Tibial artery (tissue), 4 donors: ENCODE data around the gene CELA1.

ENCODE experiments used
- DNase-seq, 2 donors: peaks; one replicate each; pipeline ENCODE4 v3.0.0-alpha.2; 2019
- H3K27ac ChIP-seq, 2 donors: fragments of 200-600 bp; sonication (generic) in 1 of 2; 1 replicate in 1 of 2; 2 replicates in 1 of 2; pipeline ENCODE4 v1.5.1; 2018 to 2019; ENCODE audit warnings: mild to moderate bottlenecking in 1 of 2
- H3K27me3 ChIP-seq, 2 donors: fragments of 200-600 bp; sonication (generic) in 1 of 2; one replicate each; pipeline versions ENCODE4 v1.5.1 to v1.6.0; 2016 to 2019
- H3K36me3 ChIP-seq, 3 donors: fragments of 200-600 bp; sonication (generic) in 2 of 3; one replicate each; pipeline ENCODE4 v1.5.1; 2016 to 2019; ENCODE audit warnings: mild to moderate bottlenecking in 2 of 3
- H3K4me1 ChIP-seq, 4 donors: fragments of 200-600 bp; sonication (generic) in 2 of 4; 1 replicate in 3 of 4; 2 replicates in 1 of 4; pipeline ENCODE4 v1.5.1; 2016 to 2019
- H3K4me3 ChIP-seq, 2 donors: fragments of 200-600 bp; sonication (generic) in 1 of 2; 1 replicate in 1 of 2; 2 replicates in 1 of 2; pipeline ENCODE4 v1.5.1; 2018 to 2019; ENCODE audit warnings: mild to moderate bottlenecking in 2 of 2
- H3K9me3 ChIP-seq, 3 donors: fragments of 200-600 bp; sonication (generic) in 1 of 3; one replicate each; pipeline ENCODE4 v1.5.1; 2016 to 2019
- CTCF ChIP-seq, 2 experiments: fragments of 200-600 bp in 1 of 2; fragments of 450-650 bp in 1 of 2; IDR thresholded peaks; one replicate each; pipeline ENCODE4 v1.5.1; 2017 to 2019; ENCODE audit warnings: antibody characterized with exemption in 2 of 2, mild to moderate bottlenecking in 1 of 2, moderate library complexity in 1 of 2
- intact Hi-C: fragments of 100-400 bp; cut with DNase I; formaldehyde crosslinking; loops from one replicate; pipeline ENCODE4 v1.15.0; 2023; ENCODE audit warnings: low total_unique reads

Gene CELA1

GRCh38 chr12:51330186-51330585, 16.3 kb downstream of the CELA1 start:
- Histone ChIP-seq H3K4me3 (no peak overlapping the region), H3K9me3 (no peaks in the 10 kb centered on the region)
- intact Hi-C loops, result no loop called here

DNA sequence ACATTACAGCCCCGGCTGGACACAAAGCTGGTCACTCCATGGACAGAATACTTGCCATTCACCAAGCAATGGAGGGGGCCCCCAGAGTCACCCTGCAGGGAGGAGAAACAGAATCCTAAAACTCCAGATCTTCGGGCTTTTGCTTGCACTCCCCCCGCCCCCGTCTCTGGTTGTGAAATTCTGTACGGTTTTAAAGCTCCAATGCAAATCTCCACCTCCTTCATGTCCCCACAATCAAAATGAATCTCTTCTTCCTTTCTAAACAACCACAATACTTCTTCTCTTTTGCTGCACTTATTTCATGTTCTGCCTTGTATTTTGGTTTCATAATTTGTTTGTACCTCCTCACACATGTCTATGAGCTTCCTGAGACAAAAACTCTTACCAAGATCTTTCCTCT, 16.7 kb downstream of the CELA1 start:
- Histone ChIP-seq H3K27me3 (peaks cover 0 to 5% of the 10 kb centered on the region in 2 donors), H3K4me1 (no peaks in the 10 kb centered on the region), H3K27ac (no peak overlapping the region), H3K9me3 (no peaks in the 10 kb centered on the region), H3K36me3 (no peaks in the 10 kb centered on the region), H3K4me3 (no peak overlapping the region)
- intact Hi-C loops, result no loop called here
- TF ChIP-seq CTCF (IDR thresholded peaks at IDR 0.05), result no peak
- no peak for DNase-seq

More at GRCh38 chr12:51330186-51330585, 16.3 kb downstream of the CELA1 start:
- H3K27ac ChIP-seq, result no peak overlapping the region
- no peak for TF ChIP-seq CTCF (IDR thresholded peaks at IDR 0.05)
- DNase-seq, result no peak
- H3K4me1 ChIP-seq, result no peaks in the 10 kb centered on the region
- H3K36me3 ChIP-seq, result no peaks in the 10 kb centered on the region
- H3K27me3 ChIP-seq, result peaks cover 0 to 5% of the 10 kb centered on the region in 2 donors

DNA sequence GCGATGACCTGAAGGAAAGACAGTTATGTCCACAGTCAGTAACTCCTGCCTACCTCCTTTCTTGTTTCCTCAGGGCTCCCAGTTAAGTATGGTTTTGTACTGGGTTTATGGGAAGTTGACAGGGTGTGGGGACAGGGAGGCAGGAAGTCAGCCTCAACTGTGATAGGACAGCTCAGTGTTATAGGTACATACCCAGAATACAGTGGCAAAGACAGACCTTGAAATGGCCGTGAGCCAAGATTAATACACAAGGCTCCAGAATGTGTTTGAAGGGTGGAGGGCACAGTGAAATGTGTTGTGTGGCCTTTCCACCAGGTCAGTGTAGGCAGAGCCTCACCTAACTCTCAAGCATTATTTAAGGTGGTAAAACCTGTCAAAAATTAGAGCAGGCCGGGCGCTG, 17.9 kb downstream of the CELA1 start:
- no peak overlapping the region for H3K27ac ChIP-seq
- H3K27me3 ChIP-seq, result peaks cover 0 to 10% of the 10 kb centered on the region in 2 donors
- no peak overlapping the region for H3K4me3 ChIP-seq
- no peak for TF ChIP-seq CTCF (IDR thresholded peaks at IDR 0.05)
- no peak for DNase-seq
- H3K4me1 ChIP-seq, result no peaks in the 10 kb centered on the region
- intact Hi-C loops, result no loop called here
- H3K9me3 ChIP-seq, result no peaks in the 10 kb centered on the region
- H3K36me3 ChIP-seq, result no peaks in the 10 kb centered on the region

- Histone ChIP-seq H3K27me3 (peaks cover 0 to 13% of the 10 kb centered on the region in 2 donors), H3K4me1 (no peaks in the 10 kb centered on the region), H3K36me3 (no peaks in the 10 kb centered on the region), H3K4me3 (no peak overlapping the region), H3K9me3 (no peaks in the 10 kb centered on the region), H3K27ac (no peak overlapping the region)
- peak in 1 of 2 donors; percentile 37 for DNase-seq
- no peak for TF ChIP-seq CTCF (IDR thresholded peaks at IDR 0.05)
- intact Hi-C loops, result no loop called here
Observed at GRCh38 chr12:51326698-51327439, 19.6 kb downstream of the CELA1 start.

DNA sequence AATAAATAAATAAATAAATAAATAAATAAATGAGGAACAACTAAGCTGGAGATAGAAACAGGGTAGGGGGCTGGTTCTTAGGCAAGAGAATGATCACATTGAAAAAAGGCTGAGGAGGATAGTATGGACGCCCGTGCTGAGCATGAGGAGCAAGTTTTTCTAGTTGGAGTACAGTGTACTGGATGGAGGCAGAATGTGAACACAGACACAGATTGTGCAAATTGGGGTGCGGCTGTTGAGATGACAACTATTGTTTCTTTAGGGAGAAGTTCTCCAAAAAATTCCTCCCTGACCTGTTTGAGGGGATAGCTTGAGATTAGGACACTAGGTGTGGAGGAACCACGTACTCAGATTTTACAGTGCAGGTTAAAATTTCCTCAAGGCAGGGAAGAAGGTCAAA, 21.5 kb downstream of the CELA1 start:
- no peak overlapping the region for H3K27ac ChIP-seq
- no peaks in the 10 kb centered on the region for H3K4me1 ChIP-seq
- DNase-seq, result no peak
- no peaks in the 10 kb centered on the region for H3K36me3 ChIP-seq
- H3K4me3 ChIP-seq, result no peak overlapping the region
- H3K9me3 ChIP-seq, result no peaks in the 10 kb centered on the region
- H3K27me3 ChIP-seq, result peaks cover 0 to 13% of the 10 kb centered on the region in 2 donors
- no peak for TF ChIP-seq CTCF (IDR thresholded peaks at IDR 0.05)
- intact Hi-C loops, result no loop called here
